ENCODE results near the gene COMMD2.

GRCh38 chr3:149715247-149715646 is 37.0 kb downstream of the COMMD2 start:
- TF ChIP-seq, protein P1, sequence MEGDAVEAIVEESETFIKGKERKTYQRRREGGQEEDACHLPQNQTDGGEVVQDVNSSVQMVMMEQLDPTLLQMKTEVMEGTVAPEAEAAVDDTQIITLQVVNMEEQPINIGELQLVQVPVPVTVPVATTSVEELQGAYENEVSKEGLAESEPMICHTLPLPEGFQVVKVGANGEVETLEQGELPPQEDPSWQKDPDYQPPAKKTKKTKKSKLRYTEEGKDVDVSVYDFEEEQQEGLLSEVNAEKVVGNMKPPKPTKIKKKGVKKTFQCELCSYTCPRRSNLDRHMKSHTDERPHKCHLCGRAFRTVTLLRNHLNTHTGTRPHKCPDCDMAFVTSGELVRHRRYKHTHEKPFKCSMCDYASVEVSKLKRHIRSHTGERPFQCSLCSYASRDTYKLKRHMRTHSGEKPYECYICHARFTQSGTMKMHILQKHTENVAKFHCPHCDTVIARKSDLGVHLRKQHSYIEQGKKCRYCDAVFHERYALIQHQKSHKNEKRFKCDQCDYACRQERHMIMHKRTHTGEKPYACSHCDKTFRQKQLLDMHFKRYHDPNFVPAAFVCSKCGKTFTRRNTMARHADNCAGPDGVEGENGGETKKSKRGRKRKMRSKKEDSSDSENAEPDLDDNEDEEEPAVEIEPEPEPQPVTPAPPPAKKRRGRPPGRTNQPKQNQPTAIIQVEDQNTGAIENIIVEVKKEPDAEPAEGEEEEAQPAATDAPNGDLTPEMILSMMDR (IDR thresholded peaks at IDR 0.05; ENCODE audit: low read length), result no peak
- TF ChIP-seq EZH2 (optimal IDR thresholded peaks at IDR 0.05; ENCODE audit: low read depth, low read length) (no peak), EZH2phosphoT487 (IDR thresholded peaks at IDR 0.05; ENCODE audit: low read length) (no peak)

Data from MM.1S (cell line).